ENCODE results near the gene KCTD2. TPM values are rescaled to one million over a fixed set of nuclear protein-coding genes. Genes with fewer than 3 reads are reported as not detected.
A peak's percentile ranks its signal among the peaks of the same experiment; 100 is the strongest.

Gene KCTD2
- polyA plus RNA-seq, 4 donors, result 32.8 to 35.4 (median 33.8) TPM

- DNase-seq (ENCODE audit: low read depth in 4 of 4, low spot score in 3 of 4), result no peak
Observed at GRCh38 chr17:75074532-75074931, 27.5 kb downstream of the KCTD2 start.

DNA sequence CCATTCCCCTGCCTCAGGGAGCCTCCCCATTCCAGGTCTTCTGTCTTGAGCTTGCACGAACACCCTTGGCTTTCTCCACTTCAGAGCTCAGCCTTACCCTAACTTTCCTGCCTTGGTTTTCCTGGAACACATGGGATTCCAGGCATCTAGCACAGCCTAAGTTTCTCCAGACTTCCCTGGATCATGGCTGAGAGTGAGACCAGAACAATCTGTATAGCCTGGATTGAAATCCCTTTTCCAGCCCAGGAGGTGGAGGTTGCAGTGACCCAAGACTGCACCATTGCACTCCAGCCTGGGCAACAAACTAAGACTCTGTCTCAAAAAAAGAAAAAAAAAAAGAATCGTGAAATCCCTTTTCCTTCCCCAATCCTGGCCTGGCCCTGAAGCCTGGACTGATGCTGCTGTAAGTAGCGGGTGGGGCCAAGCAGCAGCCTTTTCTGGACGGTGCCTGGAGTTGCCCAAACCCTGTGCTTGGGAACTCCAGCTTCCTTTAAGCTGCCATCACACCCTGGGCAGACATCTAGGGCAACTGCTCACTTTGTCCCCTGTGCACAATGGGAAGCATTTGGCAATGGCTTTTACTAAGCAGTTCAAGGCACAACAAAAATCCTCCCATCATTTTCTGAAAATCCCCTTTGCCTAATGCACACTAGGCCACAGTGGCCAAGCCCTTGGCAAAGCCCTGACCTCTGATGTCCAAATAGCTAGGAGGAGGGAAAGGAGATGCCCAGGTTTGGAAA is 28.7 kb downstream of the KCTD2 start:
- DNase-seq (ENCODE audit: low read depth in 4 of 4, low spot score in 3 of 4), result no peak

DNA sequence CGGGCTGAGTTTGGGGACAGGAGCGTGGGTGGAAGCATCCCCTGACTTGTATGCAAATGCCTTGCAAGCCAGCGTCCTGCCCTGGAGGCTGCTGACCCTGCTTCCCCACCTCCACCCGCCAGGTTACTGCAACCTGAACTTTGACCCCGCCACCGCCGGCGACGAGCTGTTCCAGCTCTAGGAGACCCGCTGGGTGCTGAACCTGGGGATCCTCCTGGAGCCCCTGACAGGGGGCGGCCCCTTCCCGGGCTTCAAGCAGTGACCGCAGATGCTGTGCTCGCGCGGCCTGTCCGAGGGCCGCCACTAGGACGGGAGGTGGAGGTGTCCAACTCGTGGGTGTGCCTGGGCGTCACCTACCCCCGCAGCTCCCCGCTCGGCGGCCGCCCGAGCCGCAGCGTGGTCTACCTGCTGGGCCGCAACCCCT is 30.1 kb downstream of the KCTD2 start:
- DNase-seq (ENCODE audit: low read depth in 4 of 4, low spot score in 3 of 4), result no peak

GRCh38 chr17:75077496-75078283 is 30.7 kb downstream of the KCTD2 start:
- no peak for DNase-seq (ENCODE audit: low read depth in 4 of 4, low spot score in 3 of 4)

DNA sequence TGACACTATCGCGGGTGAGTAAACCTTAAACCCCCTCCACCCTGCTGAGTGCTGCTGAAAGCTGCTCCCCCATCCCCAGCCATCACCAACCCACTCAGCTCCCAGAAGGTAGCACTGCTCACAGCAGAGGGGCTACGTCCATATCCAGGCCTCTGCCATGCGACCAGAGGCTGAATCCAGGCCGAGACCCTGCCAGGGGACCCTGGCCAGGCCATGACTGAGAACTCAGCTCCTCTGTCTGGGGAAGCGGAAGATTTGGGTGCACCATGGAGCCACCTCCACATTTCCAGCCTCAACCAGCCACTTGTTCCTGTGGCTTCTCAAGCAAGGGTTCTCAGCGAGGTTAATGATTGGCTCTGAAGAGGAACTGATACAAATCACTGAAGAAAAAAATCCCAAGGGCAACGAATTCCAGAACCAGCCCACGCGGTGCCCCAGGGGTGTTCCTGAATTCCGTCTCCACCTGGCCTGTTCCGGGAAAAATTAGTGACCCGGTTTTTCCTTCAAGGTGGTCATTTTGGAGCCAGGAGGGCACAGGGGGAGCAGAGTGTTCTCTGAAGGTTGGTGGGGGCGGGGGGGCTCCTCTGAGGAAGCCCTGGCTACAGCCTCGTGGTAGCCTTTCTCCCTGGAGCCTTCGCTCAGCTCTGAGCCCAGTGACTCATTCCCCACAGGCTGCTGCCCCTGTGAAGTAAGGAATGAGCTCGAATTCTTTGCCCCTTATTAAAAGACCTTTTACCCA is 31.4 kb downstream of the KCTD2 start:
- DNase-seq (ENCODE audit: low read depth in 4 of 4, low spot score in 3 of 4), result no peak

DNA sequence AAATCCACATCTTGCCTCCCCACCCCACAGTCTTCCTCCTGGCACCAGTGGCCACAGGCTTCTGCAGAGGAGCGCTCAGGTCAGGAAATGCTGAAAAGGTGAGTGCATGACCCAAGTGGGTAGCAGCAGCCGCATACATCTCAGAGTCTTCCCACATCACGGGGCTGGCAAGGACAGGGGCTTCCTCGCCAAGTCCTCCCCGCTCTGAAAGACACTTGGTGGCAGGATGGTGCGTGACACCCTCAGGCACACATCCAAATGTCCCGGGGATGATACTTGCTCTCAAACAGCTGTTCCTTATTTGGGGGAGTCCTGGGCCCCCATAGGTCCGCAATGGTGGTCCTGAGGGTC is 32.0 kb downstream of the KCTD2 start:
- DNase-seq (ENCODE audit: low read depth in 4 of 4, low spot score in 3 of 4), result no peak

DNA sequence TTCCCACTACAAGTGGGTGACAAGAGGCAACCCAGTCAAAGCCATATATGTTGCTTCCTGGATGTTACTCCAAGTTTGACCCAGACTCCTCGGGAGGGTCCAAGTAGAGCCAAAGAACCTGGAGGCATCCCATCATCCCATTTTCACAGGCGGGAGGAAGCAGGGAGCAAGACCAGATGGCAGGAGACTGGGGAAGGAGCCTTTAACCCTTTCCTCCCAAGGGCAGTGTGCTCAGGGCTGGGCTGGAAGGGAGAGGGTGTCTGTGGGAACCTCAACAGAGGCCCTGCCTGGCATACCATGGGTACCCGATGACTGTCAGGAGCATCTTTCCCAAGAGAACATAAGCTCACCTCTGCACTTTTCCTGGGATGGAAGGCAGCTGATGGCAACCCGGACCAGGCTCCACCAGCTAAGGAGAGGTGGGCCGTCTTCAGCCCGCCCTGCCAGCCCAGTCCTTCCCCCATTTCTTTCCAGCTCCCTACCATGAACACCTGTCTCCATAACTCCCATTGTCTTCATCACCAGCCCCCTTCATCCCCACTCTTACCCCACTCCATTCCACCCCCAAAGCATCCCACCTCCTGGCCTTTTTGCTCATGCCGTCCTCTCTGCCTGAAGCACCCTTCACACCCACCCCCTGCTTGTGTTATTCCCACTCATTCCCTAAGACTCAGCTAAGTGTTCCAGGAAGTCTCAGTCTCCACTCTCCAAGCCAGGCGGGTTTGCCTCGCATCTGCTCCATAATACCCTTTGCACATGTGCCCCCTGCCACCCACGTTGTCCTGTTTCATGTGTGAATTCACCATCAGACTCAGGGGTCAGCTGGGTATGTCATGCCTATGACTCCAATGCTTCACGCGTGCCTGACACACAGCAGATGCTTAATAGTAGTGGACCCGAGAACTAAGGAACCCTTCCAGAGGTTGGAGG is 34.9 kb downstream of the KCTD2 start:
- no peak for DNase-seq (ENCODE audit: low read depth in 4 of 4, low spot score in 3 of 4)

DNA sequence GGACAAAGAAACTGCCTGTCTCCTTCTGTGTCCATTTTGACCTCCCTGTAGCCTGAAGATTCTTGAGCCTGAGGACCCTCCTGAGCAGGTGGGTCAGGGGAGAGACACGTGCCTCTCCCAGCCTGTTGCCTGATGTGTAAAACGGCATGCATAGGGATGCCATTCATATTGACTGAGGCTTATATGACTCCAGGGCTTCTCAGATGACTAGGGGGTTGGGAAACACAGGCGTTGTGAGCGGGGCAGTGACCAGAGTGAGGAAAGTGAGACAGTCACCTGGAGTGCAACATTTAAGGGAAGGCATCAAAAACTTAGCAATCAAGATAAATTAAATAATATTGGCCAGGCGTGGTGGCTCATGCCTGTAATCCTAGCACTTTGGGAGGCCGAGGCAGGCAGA is 35.7 kb downstream of the KCTD2 start:
- DNase-seq (ENCODE audit: low read depth in 4 of 4, low spot score in 3 of 4), result no peak

GRCh38 chr17:75084039-75084660 is 37.1 kb downstream of the KCTD2 start:
- DNase-seq (ENCODE audit: low read depth in 4 of 4, low spot score in 3 of 4), result peak in 1 of 4 donors; percentile 44

- DNase-seq (ENCODE audit: low read depth in 4 of 4, low spot score in 3 of 4), result no peak
Observed at GRCh38 chr17:75086496-75087181, 39.6 kb downstream of the KCTD2 start.

- no peak for DNase-seq (ENCODE audit: low read depth in 4 of 4, low spot score in 3 of 4)
Observed at GRCh38 chr17:75087182-75087557, 40.1 kb downstream of the KCTD2 start.

GRCh38 chr17:75087558-75088453 is 40.8 kb downstream of the KCTD2 start, which contains the start of gene SLC16A5:
Gene SLC16A5 (plus strand): TSS chr17:75087954. CDS start chr17:75093637, 5,683 bp downstream.
- DNase-seq (ENCODE audit: low read depth in 4 of 4, low spot score in 3 of 4), result peak in 3 of 4 donors; percentile 71 to 78 (median 75)

GRCh38 chr17:75088465-75089417 is 41.7 kb downstream of the KCTD2 start:
- DNase-seq (ENCODE audit: low read depth in 4 of 4, low spot score in 3 of 4), result no peak

DNA sequence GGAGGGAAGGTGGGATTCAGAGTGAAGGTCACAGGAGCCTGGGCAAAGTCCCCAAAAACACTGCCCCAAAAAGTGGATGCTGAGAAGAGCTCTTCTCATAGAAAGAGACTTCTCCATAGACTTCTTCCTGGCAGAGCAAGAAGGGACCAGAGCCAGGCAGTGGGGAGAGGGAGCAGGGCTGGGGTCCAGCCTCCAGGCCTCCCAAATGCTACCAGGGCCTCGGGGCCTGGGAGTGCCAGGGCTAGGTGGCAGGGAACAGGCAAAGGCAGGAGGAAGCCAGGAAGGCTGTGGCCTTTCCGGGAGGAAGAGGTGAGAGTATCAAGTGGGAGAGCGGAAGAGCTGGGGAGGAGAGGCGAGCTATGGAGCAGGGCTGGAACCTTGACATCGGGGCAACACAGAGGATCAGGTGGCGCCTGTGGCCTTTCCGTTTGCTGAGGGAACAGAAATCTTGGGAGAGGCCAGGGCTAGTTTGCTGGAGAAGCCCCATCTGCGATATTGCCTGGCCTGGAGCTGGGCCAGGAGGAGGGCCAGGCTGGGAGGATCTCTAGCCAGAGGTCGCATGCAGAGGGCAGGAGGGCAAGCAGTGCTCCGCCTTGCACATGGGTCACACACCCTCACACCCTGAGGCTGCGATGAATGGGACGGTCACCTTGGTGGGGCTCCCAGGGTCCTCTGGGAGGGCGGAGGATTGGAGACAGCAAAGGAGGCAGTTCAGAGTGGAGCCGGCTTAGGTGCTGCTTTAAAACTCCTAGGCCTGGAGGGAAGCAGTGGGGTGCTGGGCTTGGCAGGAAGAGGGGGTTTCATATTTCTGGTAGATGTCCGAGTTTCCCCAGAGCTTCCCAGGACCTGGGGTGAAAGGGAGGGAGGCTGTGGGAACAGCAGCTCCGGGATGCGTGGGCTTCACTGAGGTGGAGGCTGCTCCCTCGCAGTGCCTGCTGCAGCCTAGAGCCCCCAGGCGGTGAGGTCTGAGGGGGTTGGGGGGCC is 44.1 kb downstream of the KCTD2 start:
- DNase-seq (ENCODE audit: low read depth in 4 of 4, low spot score in 3 of 4), result no peak

- no peak for DNase-seq (ENCODE audit: low read depth in 4 of 4, low spot score in 3 of 4)
Observed at GRCh38 chr17:75091855-75092327, 44.9 kb downstream of the KCTD2 start.
